Activated naive CD8-positive, alpha-beta T cell treated with anti-CD3 and anti-CD28 coated beads, Interleukin-2, amount 10 ng/mL, durations not matched to agents 7 days and 5 days (primary cell): Measurements from ENCODE around the gene WFDC11. TPM values are rescaled to one million over a fixed set of nuclear protein-coding genes. Genes with fewer than 3 reads are reported as not detected.
"Not testable (repeated sequence)": the region's sequence is repeated elsewhere in the genome, so short reads cannot be mapped to it uniquely, and the experiment has no call there.

ENCODE experiments used
- ATAC-seq: fragments of 150-1000 bp; cut with Tn5 transposase; one replicate; pipeline ENCODE4 v1.10.0; 2021; ENCODE audit warnings: low read depth, moderate library complexity
- POLR2A ChIA-PET: fragments of 350-600 bp; sonication (Branson Sonifier 250); formaldehyde crosslinking; loops from one replicate; lab custom pipeline; 2021; ENCODE audit warnings: antibody characterized with exemption; lab: Charles Lee
- DNase-seq: peaks from one replicate; pipeline ENCODE4 v3.0.0; 2021
- H3K27ac Mint-ChIP-seq: one replicate; pipeline ENCODE4 v1.8.0; 2022; ENCODE audit warnings: mild to moderate bottlenecking, mixed read lengths
- H3K27me3 Mint-ChIP-seq: one replicate; pipeline ENCODE4 v1.8.0; 2022; ENCODE audit warnings: mild to moderate bottlenecking, moderate library complexity, mixed read lengths
- H3K36me3 Mint-ChIP-seq: one replicate; pipeline ENCODE4 v1.8.0; 2021; ENCODE audit warnings: mild to moderate bottlenecking, mixed read lengths
- H3K4me1 Mint-ChIP-seq: one replicate; pipeline ENCODE4 v1.8.0; 2021; ENCODE audit warnings: mixed read lengths
- H3K4me3 Mint-ChIP-seq: one replicate; pipeline ENCODE4 v1.8.0; 2022; ENCODE audit warnings: mild to moderate bottlenecking, moderate library complexity, mixed read lengths
- H3K9me3 Mint-ChIP-seq: one replicate; pipeline ENCODE4 v1.8.0; 2021; ENCODE audit warnings: mixed read lengths
- total RNA-seq, 2 experiments: library from RNA; stranded (reverse); gene quantifications; one replicate each; pipeline ENCODE4 v1.2.3, GENCODE V29; 2021

Gene WFDC11
- total RNA-seq, result not detected

- POLR2A ChIA-PET, result no interaction called here
- peaks cover 2% of the 10 kb centered on the region for H3K9me3 Mint-ChIP-seq
- no peaks in the 10 kb centered on the region for H3K36me3 Mint-ChIP-seq
- no peak for ATAC-seq
- no peak within 1 kb of the TSS for H3K4me3 Mint-ChIP-seq
- no peak for DNase-seq
- H3K27me3 Mint-ChIP-seq, result peaks cover 20% of the 10 kb centered on the region
- no peaks in the 10 kb centered on the region for H3K4me1 Mint-ChIP-seq
- H3K27ac Mint-ChIP-seq, result no peak within 1 kb of the TSS
Measured at GRCh38 chr20:45670139-45670538, at the start of gene WFDC11. Gene WFDC11, minus strand, starts transcription at chr20:45670239. Its CDS starts 19,639 bp downstream, at chr20:45650600.

GRCh38 chr20:45716141-45716688 lies 46.2 kb upstream of the WFDC11 start:
- not testable (repeated sequence) for DNase-seq, H3K4me3 Mint-ChIP-seq

GRCh38 chr20:45704969-45705637 lies 35.1 kb upstream of the WFDC11 start, which contains the start of gene WFDC10B:
Gene WFDC10B, minus strand, starts transcription at chr20:45705019. Its CDS starts 19,027 bp downstream, at chr20:45685992.
- H3K27ac Mint-ChIP-seq, result no peak within 1 kb of the TSS
- no peak within 1 kb of the TSS for H3K4me3 Mint-ChIP-seq
- POLR2A ChIA-PET, result no interaction called here
- ATAC-seq (no peak), DNase-seq (no peak)
- no peaks in the 10 kb centered on the region for H3K36me3 Mint-ChIP-seq
- peaks cover 12% of the 10 kb centered on the region for H3K27me3 Mint-ChIP-seq
- H3K9me3 Mint-ChIP-seq, result peaks cover 2% of the 10 kb centered on the region
- no peaks in the 10 kb centered on the region for H3K4me1 Mint-ChIP-seq

More at GRCh38 chr20:45716141-45716688, 46.2 kb upstream of the WFDC11 start:
- H3K27ac Mint-ChIP-seq, POLR2A ChIA-PET, ATAC-seq, H3K36me3 Mint-ChIP-seq, H3K9me3 Mint-ChIP-seq, H3K4me1 Mint-ChIP-seq: not testable (repeated sequence)
- H3K27me3 Mint-ChIP-seq, result peaks cover 39% of the 10 kb centered on the region

- Mint-ChIP-seq H3K9me3 (peaks cover 2% of the 10 kb centered on the region), H3K4me1 (no peaks in the 10 kb centered on the region), H3K4me3 (no peak within 1 kb of the TSS), H3K27ac (no peak within 1 kb of the TSS), H3K36me3 (no peaks in the 10 kb centered on the region), H3K27me3 (peaks cover 4% of the 10 kb centered on the region)
- POLR2A ChIA-PET, result no interaction called here
- DNase-seq, result no peak
- ATAC-seq, result no peak
Measured at GRCh38 chr20:45701873-45702272, 31.8 kb upstream of the WFDC11 start, which contains the start of gene WFDC13. Gene WFDC13, plus strand, starts transcription at chr20:45702038. Its CDS starts 86 bp downstream, at chr20:45702124.

GRCh38 chr20:45701104-45701503 lies 31.1 kb upstream of the WFDC11 start:
- ATAC-seq (no peak), DNase-seq (no peak)
- Mint-ChIP-seq H3K4me1 (no peaks in the 10 kb centered on the region), H3K27me3 (peaks cover 6% of the 10 kb centered on the region), H3K9me3 (peaks cover 2% of the 10 kb centered on the region), H3K27ac (no peak overlapping the region), H3K36me3 (no peaks in the 10 kb centered on the region), H3K4me3 (no peak overlapping the region)
- POLR2A ChIA-PET, result no interaction called here

DNA sequence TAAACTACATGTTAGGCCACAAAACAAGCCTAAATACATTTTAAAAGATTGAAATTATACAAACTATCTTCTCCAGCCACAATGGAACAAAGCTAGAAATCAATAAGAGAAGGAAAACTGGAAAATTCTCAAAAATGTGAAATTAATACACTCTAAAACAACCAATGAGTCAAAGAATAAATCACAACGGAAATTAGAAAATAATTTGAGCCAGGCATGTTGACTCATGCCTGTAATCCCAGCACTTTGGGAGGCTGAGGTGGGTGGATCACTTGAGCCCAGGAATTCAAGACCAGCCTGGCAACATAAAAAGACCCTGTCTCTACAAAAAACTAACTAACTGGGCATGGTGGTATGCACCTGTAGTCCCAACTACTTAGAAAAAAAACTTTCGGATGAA lies 25.5 kb upstream of the WFDC11 start:
- H3K4me3 Mint-ChIP-seq, result no peak overlapping the region
- ATAC-seq (no peak), DNase-seq (no peak)
- POLR2A ChIA-PET, result no interaction called here
- no peaks in the 10 kb centered on the region for H3K9me3 Mint-ChIP-seq
- H3K4me1 Mint-ChIP-seq, result no peaks in the 10 kb centered on the region
- peaks cover 11% of the 10 kb centered on the region for H3K27me3 Mint-ChIP-seq
- H3K36me3 Mint-ChIP-seq, result no peaks in the 10 kb centered on the region
- H3K27ac Mint-ChIP-seq, result no peak overlapping the region

GRCh38 chr20:45693346-45693745 lies 23.3 kb upstream of the WFDC11 start:
- POLR2A ChIA-PET, H3K27ac Mint-ChIP-seq, ATAC-seq, H3K36me3 Mint-ChIP-seq, DNase-seq, H3K4me1 Mint-ChIP-seq, H3K9me3 Mint-ChIP-seq, H3K4me3 Mint-ChIP-seq: not testable (repeated sequence)
- H3K27me3 Mint-ChIP-seq, result peaks cover 13% of the 10 kb centered on the region

- Mint-ChIP-seq H3K27me3 (peaks cover 3% of the 10 kb centered on the region), H3K27ac (no peak overlapping the region), H3K36me3 (no peaks in the 10 kb centered on the region), H3K9me3 (no peaks in the 10 kb centered on the region), H3K4me3 (no peak overlapping the region), H3K4me1 (peaks cover 2% of the 10 kb centered on the region)
- no peak for ATAC-seq
- POLR2A ChIA-PET, result no interaction called here
- DNase-seq, result no peak
Measured at GRCh38 chr20:45685896-45686295, 15.9 kb upstream of the WFDC11 start.

DNA sequence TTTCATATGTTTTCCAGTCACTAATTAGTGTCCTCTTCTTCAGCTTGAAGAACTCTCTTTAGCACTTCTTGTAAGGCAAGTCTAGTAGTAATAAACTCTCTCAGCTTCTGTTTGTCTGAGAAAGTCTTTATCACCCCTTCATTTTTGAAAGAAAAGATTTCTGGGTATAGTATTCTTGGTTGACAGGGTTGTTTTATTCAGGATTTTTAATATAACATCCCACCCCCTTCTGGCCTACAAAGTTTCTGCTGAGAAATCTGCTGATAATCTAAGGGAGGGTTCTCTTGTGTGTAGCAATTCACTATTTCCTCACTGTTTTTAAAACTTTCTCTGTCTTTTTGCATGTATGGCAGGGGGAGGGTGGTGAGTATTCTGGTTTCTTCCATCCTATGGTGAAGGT lies 9.6 kb upstream of the WFDC11 start:
- DNase-seq (no peak), ATAC-seq (no peak)
- Mint-ChIP-seq H3K36me3 (no peaks in the 10 kb centered on the region), H3K27me3 (peaks cover 10% of the 10 kb centered on the region), H3K27ac (no peak overlapping the region), H3K4me1 (peaks cover 2% of the 10 kb centered on the region), H3K9me3 (peaks cover 9% of the 10 kb centered on the region), H3K4me3 (no peak overlapping the region)
- POLR2A ChIA-PET, result no interaction called here

DNA sequence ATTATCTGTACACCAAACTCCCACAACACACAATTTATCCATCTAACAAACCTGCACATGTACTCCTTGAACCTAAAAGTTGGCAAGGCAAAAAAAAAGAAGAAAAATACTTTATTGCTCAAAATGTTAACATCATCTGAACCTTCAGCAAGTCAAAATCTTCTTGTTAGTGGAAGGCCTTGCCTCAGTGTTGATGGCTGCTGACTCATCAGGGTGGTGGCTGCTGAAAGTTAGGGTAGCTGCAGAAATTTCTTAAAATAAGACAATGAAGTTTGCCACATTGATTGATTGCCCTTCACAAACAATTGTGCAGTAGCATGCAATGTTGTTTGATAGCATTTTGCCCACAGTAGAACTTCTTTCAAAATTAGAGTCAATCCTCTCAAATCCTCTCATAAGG lies 2.7 kb upstream of the WFDC11 start:
- no peaks in the 10 kb centered on the region for H3K4me1 Mint-ChIP-seq
- no peaks in the 10 kb centered on the region for H3K36me3 Mint-ChIP-seq
- peaks cover 2% of the 10 kb centered on the region for H3K9me3 Mint-ChIP-seq
- ATAC-seq (no peak), DNase-seq (no peak)
- no peak overlapping the region for H3K4me3 Mint-ChIP-seq
- H3K27me3 Mint-ChIP-seq, result peaks cover 26% of the 10 kb centered on the region
- H3K27ac Mint-ChIP-seq, result no peak overlapping the region
- POLR2A ChIA-PET, result no interaction called here

DNA sequence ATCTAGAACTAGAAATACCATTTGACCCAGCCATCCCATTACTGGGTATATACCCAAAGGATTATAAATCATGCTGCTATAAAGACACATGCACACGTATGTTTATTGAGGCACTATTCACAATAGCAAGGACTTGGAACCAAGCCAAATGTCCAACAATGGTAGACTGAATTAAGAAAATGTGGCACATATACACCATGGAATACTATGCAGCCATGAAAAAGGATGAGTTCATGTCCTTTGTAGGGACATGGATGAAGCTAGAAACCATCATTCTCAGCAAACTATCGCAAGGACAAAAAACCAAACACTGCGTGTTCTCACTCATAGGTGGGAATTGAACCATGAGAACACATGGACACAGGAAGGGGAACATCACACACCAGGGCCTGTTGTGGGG lies 13.0 kb downstream of the WFDC11 start:
- H3K9me3 Mint-ChIP-seq, DNase-seq, H3K4me3 Mint-ChIP-seq, H3K4me1 Mint-ChIP-seq, POLR2A ChIA-PET, H3K36me3 Mint-ChIP-seq, H3K27ac Mint-ChIP-seq, ATAC-seq: not testable (repeated sequence)
- H3K27me3 Mint-ChIP-seq, result peaks cover 13% of the 10 kb centered on the region

- H3K9me3 Mint-ChIP-seq, H3K27ac Mint-ChIP-seq, POLR2A ChIA-PET, ATAC-seq, H3K4me1 Mint-ChIP-seq, H3K36me3 Mint-ChIP-seq, DNase-seq, H3K4me3 Mint-ChIP-seq: not testable (repeated sequence)
- H3K27me3 Mint-ChIP-seq, result peaks cover 18% of the 10 kb centered on the region
Measured at GRCh38 chr20:45651726-45652125, 18.3 kb downstream of the WFDC11 start.

DNA sequence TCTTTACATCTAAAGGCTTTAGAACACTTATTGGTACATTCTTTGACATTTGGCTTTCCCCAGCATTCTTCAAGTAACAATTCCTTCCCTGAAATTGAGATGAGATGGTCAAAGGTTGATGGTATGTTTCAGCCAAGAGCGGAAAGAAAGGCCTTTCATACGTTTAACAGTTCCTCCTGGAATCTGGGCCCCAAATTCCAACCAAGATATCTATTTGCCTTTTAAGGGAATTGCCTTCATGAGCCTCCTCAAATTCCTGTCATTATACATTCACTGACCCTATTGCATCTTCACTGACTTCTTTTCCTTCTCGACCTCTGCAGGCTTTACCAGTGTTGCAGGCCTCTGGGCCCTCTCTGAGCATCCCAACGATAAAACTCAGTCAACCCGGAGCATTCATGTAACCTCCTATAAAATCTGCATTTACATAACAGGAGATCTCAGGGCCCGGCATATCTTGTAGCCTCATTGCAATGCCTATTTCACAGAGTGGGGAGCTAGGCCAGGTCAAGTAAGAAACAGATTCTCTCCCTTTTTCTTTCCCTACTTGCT lies 20.7 kb downstream of the WFDC11 start:
- H3K9me3 Mint-ChIP-seq, result no peaks in the 10 kb centered on the region
- POLR2A ChIA-PET, result no interaction called here
- no peak for ATAC-seq
- peaks cover 15% of the 10 kb centered on the region for H3K27me3 Mint-ChIP-seq
- no peaks in the 10 kb centered on the region for H3K36me3 Mint-ChIP-seq
- no peak overlapping the region for H3K27ac Mint-ChIP-seq
- DNase-seq, result no peak
- H3K4me3 Mint-ChIP-seq, result no peak overlapping the region
- H3K4me1 Mint-ChIP-seq, result no peaks in the 10 kb centered on the region
